CD4-positive, alpha-beta memory T cell (primary cell): Measurements from ENCODE around the gene CFAP77. TPM values are rescaled to one million over a fixed set of nuclear protein-coding genes. Genes with fewer than 3 reads are reported as not detected.

Experiments used
- CTCF ChIA-PET: fragments of 350-600 bp; sonication (Branson Sonifier 250); formaldehyde crosslinking; loops from one replicate; lab custom pipeline; 2021; ENCODE audit warnings: inconsistent platforms; ENCODE audit not compliant: partially characterized antibody; lab: Charles Lee
- POLR2A ChIA-PET: fragments of 350-600 bp; sonication (Branson Sonifier 250); formaldehyde crosslinking; loops from one replicate; lab custom pipeline; 2021; ENCODE audit not compliant: partially characterized antibody; lab: Charles Lee
- DNase-seq, 5 donors: peaks; one replicate each; pipeline versions ENCODE4 v3.0.0 to v3.0.0-alpha.2; 2020 to 2022; ENCODE audit warnings: mixed read lengths in 1 of 5
- H3K27ac ChIP-seq: one replicate; pipeline ENCODE4 v1.7.0; 2013; ENCODE audit warnings: low read depth, low read length
- H3K27me3 ChIP-seq: 2 replicates; pipeline ENCODE4 v1.7.0; 2013; ENCODE audit warnings: mild to moderate bottlenecking, low read length, moderate library complexity; ENCODE audit not compliant: insufficient read depth
- H3K36me3 ChIP-seq: 2 replicates; pipeline ENCODE4 v1.7.0; 2013; ENCODE audit warnings: mild to moderate bottlenecking, low read length, moderate library complexity; ENCODE audit not compliant: insufficient read depth
- H3K4me1 ChIP-seq: 2 replicates; pipeline ENCODE4 v1.7.0; 2013; ENCODE audit warnings: mild to moderate bottlenecking, low read length, moderate library complexity; ENCODE audit not compliant: insufficient read depth
- H3K4me3 ChIP-seq, 2 donors: one replicate each; pipeline ENCODE4 v1.7.0; 2013; ENCODE audit warnings: low read length in 2 of 2, mild to moderate bottlenecking in 1 of 2
- H3K9me3 ChIP-seq, 2 donors: one replicate each; pipeline ENCODE4 v1.7.0; 2013; ENCODE audit warnings: low read length in 2 of 2, control low read depth in 1 of 2; ENCODE audit not compliant: control insufficient read depth in 1 of 2
- H3K27ac Mint-ChIP-seq, 7 donors: one replicate each; pipeline ENCODE4 v1.8.0; 2020 to 2021; ENCODE audit warnings: mixed read lengths in 7 of 7, mild to moderate bottlenecking in 6 of 7, inconsistent platforms in 3 of 7, moderate library complexity in 3 of 7
- H3K27me3 Mint-ChIP-seq, 2 donors: one replicate each; pipeline ENCODE4 v1.8.0; 2020 to 2021; ENCODE audit warnings: mixed read lengths in 2 of 2
- H3K36me3 Mint-ChIP-seq, 2 donors: one replicate each; pipeline ENCODE4 v1.8.0; 2020 to 2021; ENCODE audit warnings: mixed read lengths in 2 of 2, inconsistent platforms in 1 of 2, mild to moderate bottlenecking in 1 of 2
- H3K4me1 Mint-ChIP-seq, 4 donors: one replicate each; pipeline ENCODE4 v1.8.0; 2020 to 2021; ENCODE audit warnings: mixed read lengths in 4 of 4, mild to moderate bottlenecking in 1 of 4
- H3K4me3 Mint-ChIP-seq, 8 donors: one replicate each; pipeline ENCODE4 v1.8.0; 2020 to 2021; ENCODE audit warnings: mixed read lengths in 8 of 8, mild to moderate bottlenecking in 7 of 8, moderate library complexity in 6 of 8, inconsistent platforms in 3 of 8
- H3K9me3 Mint-ChIP-seq, 8 donors: one replicate each; pipeline ENCODE4 v1.8.0; 2020 to 2021; ENCODE audit warnings: mixed read lengths in 8 of 8, mild to moderate bottlenecking in 5 of 8, inconsistent platforms in 3 of 8, moderate library complexity in 1 of 8
- intact Hi-C: fragments of 100-400 bp; cut with micrococcal nuclease; formaldehyde crosslinking; loops from one replicate; pipeline ENCODE4 v1.15.1; 2023
- polyA plus RNA-seq, 2 donors: library from polyadenylated mRNA; unstranded; fragments of 300-500 nt; fragmentation: Illumina TruSeq; gene quantifications; one replicate each; pipeline ENCODE4 v1.2.3, GENCODE V29; 2021
- total RNA-seq, 2 experiments: library from RNA; stranded (reverse); gene quantifications; one replicate each; pipeline ENCODE4 v1.2.3, GENCODE V29; 2021

CFAP77 gene
- total and polyA plus RNA-seq, 4 experiments from 2014 or later, result not detected

DNA sequence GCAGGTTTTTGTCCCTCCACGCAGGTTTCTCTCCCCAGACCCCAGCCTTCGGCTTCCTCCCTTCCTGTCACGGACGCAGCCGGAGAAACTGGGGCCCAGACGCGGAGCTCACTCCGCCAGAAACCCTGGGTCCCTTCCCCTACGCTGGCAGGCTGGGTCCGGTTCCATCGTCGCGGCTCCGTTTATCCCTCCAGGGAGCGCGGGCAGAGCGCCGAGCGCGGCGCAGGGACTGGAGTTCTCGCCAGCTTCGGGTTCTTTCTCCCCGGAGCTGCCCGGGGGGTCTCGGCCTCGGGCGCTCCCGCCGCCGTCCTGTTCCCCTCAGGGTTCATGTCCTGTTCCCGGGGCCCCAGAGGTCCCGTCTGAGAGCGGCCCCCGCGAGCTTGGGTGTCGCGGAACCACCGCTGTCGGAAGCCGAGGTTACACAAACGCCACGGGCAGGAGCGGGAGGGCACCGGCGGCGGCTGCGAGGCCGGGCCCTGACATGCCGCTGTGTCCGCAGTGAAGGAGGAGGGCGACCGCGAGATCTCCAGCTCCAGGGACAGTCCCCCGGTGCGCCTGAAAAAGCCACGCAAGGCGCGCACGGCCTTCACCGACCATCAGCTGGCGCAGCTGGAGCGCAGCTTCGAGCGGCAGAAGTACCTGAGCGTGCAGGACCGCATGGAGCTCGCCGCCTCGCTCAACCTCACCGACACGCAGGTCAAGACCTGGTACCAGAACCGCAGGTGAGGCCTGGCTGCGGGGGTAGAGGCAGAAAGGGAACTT, 177.0 kb downstream of the CFAP77 start:
- Mint-ChIP-seq H3K4me1 (peaks cover 0 to 16% (median 7%) of the 10 kb centered on the region in 4 donors), H3K36me3 (peaks cover 1 to 8% of the 10 kb centered on the region in 2 donors), H3K27ac (peak overlapping the region in 2 of 7 donors; percentile 23 to 77), H3K4me3 (no peak overlapping the region), H3K27me3 (peaks cover 43 to 51% of the 10 kb centered on the region in 2 donors), H3K9me3 (peaks cover 0 to 13% (median 0%) of the 10 kb centered on the region in 8 donors)
- Histone ChIP-seq H3K4me3 (no peak overlapping the region), H3K36me3 (no peaks in the 10 kb centered on the region), H3K4me1 (peaks cover 4% of the 10 kb centered on the region), H3K27me3 (peaks cover 61% of the 10 kb centered on the region), H3K27ac (no peak overlapping the region), H3K9me3 (no peaks in the 10 kb centered on the region)
- intact Hi-C loops, result no loop called here
- ChIA-PET POLR2A (no interaction called here), CTCF (no interaction called here)
- no peak for DNase-seq

DNA sequence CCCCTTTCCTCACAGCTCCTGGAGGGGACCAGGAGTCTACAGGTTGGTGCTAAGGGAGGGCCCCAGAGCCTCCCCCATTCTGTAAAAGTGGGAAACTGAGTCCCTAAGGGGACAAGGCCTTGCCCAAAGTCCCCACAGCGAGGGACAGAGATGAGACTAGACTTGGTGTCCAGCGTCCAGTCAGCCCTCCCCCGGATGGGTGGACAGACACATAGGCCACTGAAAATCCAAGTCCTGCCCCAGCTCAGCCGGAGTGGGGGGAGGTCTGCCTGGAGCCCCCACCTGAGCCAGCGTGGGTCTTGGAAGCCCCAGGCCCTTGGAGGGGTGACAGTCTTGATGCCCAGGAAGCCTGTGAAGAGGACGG, 177.6 kb downstream of the CFAP77 start:
- Histone ChIP-seq H3K4me3 (no peak overlapping the region), H3K9me3 (no peaks in the 10 kb centered on the region), H3K4me1 (no peaks in the 10 kb centered on the region), H3K27ac (no peak overlapping the region), H3K27me3 (peaks cover 61% of the 10 kb centered on the region), H3K36me3 (no peaks in the 10 kb centered on the region)
- H3K9me3 Mint-ChIP-seq, result peaks cover 0 to 13% (median 0%) of the 10 kb centered on the region in 8 donors
- H3K4me3 Mint-ChIP-seq, result no peak overlapping the region
- H3K27me3 Mint-ChIP-seq, result peaks cover 43 to 52% of the 10 kb centered on the region in 2 donors
- ChIA-PET CTCF (no interaction called here), POLR2A (no interaction called here)
- intact Hi-C loops, result no loop called here
- H3K4me1 Mint-ChIP-seq, result peaks cover 0 to 15% (median 7%) of the 10 kb centered on the region in 4 donors
- H3K27ac Mint-ChIP-seq, result no peak overlapping the region
- peaks cover 1 to 8% of the 10 kb centered on the region in 2 donors for H3K36me3 Mint-ChIP-seq
- no peak for DNase-seq

DNA sequence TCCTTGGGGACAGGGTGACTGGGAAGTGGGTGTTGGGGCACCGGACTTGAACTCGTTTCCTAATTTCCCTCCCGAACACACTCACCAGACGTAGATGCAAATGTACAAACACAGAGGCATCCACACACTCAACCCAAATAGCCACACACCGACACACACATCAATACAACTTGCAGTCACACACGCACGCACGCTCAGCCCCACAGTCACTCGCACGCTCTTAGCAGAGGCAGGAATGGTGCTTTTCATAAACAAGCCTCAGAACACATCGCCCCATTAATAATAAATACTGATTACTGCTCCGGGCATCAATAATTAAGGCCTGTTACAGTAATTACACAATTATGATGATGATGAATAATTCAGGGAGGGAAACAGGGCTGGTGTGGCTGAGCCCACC, 178.1 kb downstream of the CFAP77 start:
- H3K9me3 ChIP-seq, result no peaks in the 10 kb centered on the region
- CTCF ChIA-PET, result no interaction called here

DNA sequence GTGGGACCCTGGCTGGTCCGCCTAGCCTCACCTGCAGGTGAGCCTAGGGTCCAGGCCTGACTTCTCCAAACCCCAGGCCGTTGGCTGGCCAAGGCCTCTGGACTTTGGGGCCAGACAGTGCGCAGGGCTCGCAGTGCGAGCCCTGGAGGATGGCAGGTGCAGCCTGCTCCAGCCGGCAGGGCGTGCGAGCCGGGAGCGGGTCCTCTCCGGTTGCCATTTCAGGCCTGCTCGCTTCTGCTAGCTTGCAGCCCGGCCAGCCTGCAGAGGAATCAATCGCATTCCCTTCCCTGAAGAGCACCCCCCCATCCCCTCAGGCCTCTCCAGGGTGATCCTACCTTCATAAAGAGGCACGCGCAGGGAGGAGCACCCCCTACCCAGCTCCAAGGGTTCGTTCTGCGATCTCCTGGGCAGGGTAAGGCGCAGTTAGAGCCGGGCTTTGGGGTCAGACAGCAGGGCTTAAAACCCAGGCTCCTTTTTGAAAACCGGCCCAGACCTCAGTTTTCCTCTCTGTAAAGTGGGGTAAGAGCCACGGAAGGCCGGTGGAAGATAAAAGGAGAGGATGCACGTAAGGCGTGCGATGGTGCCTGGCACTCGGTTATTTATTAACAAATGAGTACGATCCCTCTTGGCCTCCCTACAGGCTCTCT, 178.6 kb downstream of the CFAP77 start:
- H3K9me3 ChIP-seq, result no peaks in the 10 kb centered on the region
- H3K4me1 Mint-ChIP-seq, result peaks cover 0 to 15% (median 7%) of the 10 kb centered on the region in 4 donors
- no peaks in the 10 kb centered on the region for H3K36me3 ChIP-seq
- no peak overlapping the region for H3K4me3 Mint-ChIP-seq
- peak overlapping the region in 2 of 7 donors; percentile 19 to 23 for H3K27ac Mint-ChIP-seq
- POLR2A ChIA-PET, result no interaction called here
- peaks cover 0 to 9% (median 0%) of the 10 kb centered on the region in 8 donors for H3K9me3 Mint-ChIP-seq
- peaks cover 9 to 14% of the 10 kb centered on the region in 2 donors for H3K36me3 Mint-ChIP-seq
- peaks cover 52% of the 10 kb centered on the region for H3K27me3 ChIP-seq
- peaks cover 38 to 46% of the 10 kb centered on the region in 2 donors for H3K27me3 Mint-ChIP-seq
- no peak overlapping the region for H3K27ac ChIP-seq
- CTCF ChIA-PET, result no interaction called here
- DNase-seq, result no peak
- H3K4me1 ChIP-seq, result no peaks in the 10 kb centered on the region
- no peak overlapping the region for H3K4me3 ChIP-seq
- intact Hi-C loops, result no loop called here

More for the DNA sequence above, 178.1 kb downstream of the CFAP77 start:
- intact Hi-C loops, result no loop called here
- peaks cover 0 to 11% (median 0%) of the 10 kb centered on the region in 8 donors for H3K9me3 Mint-ChIP-seq
- peaks cover 0 to 15% (median 7%) of the 10 kb centered on the region in 4 donors for H3K4me1 Mint-ChIP-seq
- peaks cover 42 to 50% of the 10 kb centered on the region in 2 donors for H3K27me3 Mint-ChIP-seq
- peaks cover 5 to 9% of the 10 kb centered on the region in 2 donors for H3K36me3 Mint-ChIP-seq
- no peak overlapping the region for H3K4me3 ChIP-seq
- H3K27ac ChIP-seq, result no peak overlapping the region
- DNase-seq, result no peak
- peak overlapping the region in 1 of 8 donors; percentile 38 for H3K4me3 Mint-ChIP-seq
- H3K27ac Mint-ChIP-seq, result peak overlapping the region in 2 of 7 donors; percentile 19 to 23
- peaks cover 57% of the 10 kb centered on the region for H3K27me3 ChIP-seq
- no peaks in the 10 kb centered on the region for H3K4me1 ChIP-seq
- POLR2A ChIA-PET, result no interaction called here
- no peaks in the 10 kb centered on the region for H3K36me3 ChIP-seq

DNA sequence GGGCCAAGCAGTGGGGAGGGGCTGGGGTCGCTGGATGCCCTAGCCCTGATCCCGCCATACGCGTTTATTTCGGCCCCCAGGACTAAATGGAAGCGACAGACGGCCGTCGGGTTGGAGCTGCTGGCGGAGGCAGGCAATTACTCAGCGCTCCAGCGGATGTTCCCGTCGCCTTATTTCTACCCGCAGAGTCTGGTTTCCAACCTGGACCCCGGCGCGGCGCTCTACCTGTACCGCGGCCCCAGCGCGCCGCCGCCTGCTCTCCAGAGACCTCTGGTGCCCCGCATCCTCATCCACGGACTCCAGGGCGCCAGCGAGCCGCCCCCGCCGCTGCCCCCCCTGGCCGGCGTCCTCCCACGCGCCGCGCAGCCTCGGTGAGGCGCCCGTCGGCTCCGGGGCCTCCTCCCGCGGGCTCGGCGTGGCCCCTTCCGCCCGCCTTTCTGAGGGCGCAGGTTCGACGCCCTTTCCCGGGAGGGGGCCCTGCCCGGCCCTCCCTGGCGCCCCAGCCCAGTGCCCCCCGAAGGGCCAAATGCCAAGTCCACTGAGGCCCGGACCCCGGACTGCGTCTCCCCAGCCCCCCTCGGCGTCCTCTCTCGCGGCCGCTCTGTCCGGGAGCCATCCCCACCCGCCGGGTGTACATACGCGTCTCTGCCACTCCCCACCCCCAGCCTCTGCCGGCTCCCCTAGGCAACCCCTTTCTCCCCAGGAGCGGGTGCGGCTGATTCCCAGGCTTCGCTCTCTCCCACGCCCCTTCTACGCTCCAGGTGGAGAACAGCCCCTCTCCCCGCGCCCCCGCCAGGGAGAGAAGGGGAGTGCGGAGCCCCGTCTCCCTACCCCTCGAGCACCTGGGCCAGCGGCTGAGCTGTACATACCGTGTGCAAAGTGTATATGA, 179.4 kb downstream of the CFAP77 start:
- Mint-ChIP-seq H3K27ac (peak overlapping the region in 1 of 7 donors; percentile 52), H3K4me1 (peaks cover 0 to 15% (median 7%) of the 10 kb centered on the region in 4 donors), H3K4me3 (no peak overlapping the region), H3K27me3 (peaks cover 35 to 43% of the 10 kb centered on the region in 2 donors), H3K36me3 (peaks cover 12 to 22% of the 10 kb centered on the region in 2 donors), H3K9me3 (peaks cover 0 to 7% (median 0%) of the 10 kb centered on the region in 8 donors)
- H3K9me3 ChIP-seq, result no peaks in the 10 kb centered on the region
- H3K27ac ChIP-seq, result no peak overlapping the region
- no peak overlapping the region for H3K4me3 ChIP-seq
- POLR2A ChIA-PET, result no interaction called here
- DNase-seq, result no peak
- CTCF ChIA-PET, result no interaction called here
- no peaks in the 10 kb centered on the region for H3K4me1 ChIP-seq
- H3K36me3 ChIP-seq, result no peaks in the 10 kb centered on the region
- peaks cover 46% of the 10 kb centered on the region for H3K27me3 ChIP-seq
- intact Hi-C loops, result no loop called here

DNA sequence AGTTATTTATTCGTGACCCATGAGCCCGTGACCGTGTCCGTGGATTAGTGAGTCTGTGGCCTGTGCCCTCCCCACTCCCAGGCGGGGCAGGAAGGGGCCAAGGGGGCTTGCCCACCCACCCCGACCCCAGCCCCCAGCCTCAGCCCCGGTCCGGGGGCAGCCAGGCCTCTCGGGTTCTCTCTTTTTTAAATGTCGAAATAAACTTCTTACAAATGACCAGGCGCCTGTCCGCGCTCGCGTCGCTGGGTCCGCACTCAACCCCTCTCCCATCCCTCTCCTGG, 180.0 kb downstream of the CFAP77 start:
- peaks cover 18 to 28% of the 10 kb centered on the region in 2 donors for H3K36me3 Mint-ChIP-seq
- no peak for DNase-seq
- H3K4me3 ChIP-seq, result no peak overlapping the region
- H3K36me3 ChIP-seq, result peaks cover under 1% of the 10 kb centered on the region
- intact Hi-C loops, result no loop called here
- H3K27me3 Mint-ChIP-seq, result peaks cover 30 to 37% of the 10 kb centered on the region in 2 donors
- H3K4me1 ChIP-seq, result no peaks in the 10 kb centered on the region
- POLR2A ChIA-PET, result no interaction called here
- no peak overlapping the region for H3K4me3 Mint-ChIP-seq
- H3K4me1 Mint-ChIP-seq, result peaks cover 0 to 15% (median 7%) of the 10 kb centered on the region in 4 donors
- peak overlapping the region in 1 of 7 donors; percentile 52 for H3K27ac Mint-ChIP-seq
- CTCF ChIA-PET, result no interaction called here
- peaks cover 0 to 6% (median 0%) of the 10 kb centered on the region in 8 donors for H3K9me3 Mint-ChIP-seq
- peaks cover 40% of the 10 kb centered on the region for H3K27me3 ChIP-seq
- H3K9me3 ChIP-seq, result no peaks in the 10 kb centered on the region
- H3K27ac ChIP-seq, result no peak overlapping the region
